Right cardiac atrium (tissue), 5 donors: ENCODE results near the gene NACAD. TPM values are rescaled to one million over a fixed set of nuclear protein-coding genes. Genes with fewer than 3 reads are reported as not detected.
"Not testable (repeated sequence)": the region's sequence is repeated elsewhere in the genome, so short reads cannot be mapped to it uniquely, and the experiment has no call there.

ENCODE experiments used
- ATAC-seq, 2 donors: fragments of 200-7000 bp; cut with Tn5 transposase; one replicate each; pipeline versions ENCODE4 v1.8.0 to v1.9.1; 2020; ENCODE audit warnings: moderate library complexity in 2 of 2, mild to moderate bottlenecking in 1 of 2
- DNase-seq, 3 donors: peaks; one replicate each; pipeline ENCODE4 v3.0.0-alpha.2; 2020
- H3K27ac ChIP-seq: one replicate; pipeline ENCODE4 v1.5.1; 2013; ENCODE audit warnings: mild to moderate bottlenecking, low read length, control low read depth, moderate library complexity
- H3K27me3 ChIP-seq: one replicate; pipeline ENCODE4 v1.6.1; 2013; ENCODE audit not compliant: control insufficient read depth, insufficient read depth
- H3K4me1 ChIP-seq: one replicate; pipeline ENCODE4 v1.6.1; 2013; ENCODE audit warnings: low read length; ENCODE audit not compliant: control insufficient read depth, insufficient read depth
- H3K4me3 ChIP-seq: one replicate; pipeline ENCODE4 v1.5.1; 2013; ENCODE audit warnings: low read length, control low read depth
- H3K9me3 ChIP-seq: one replicate; pipeline ENCODE4 v1.6.1; 2013; ENCODE audit warnings: low read length; ENCODE audit not compliant: control insufficient read depth
- WGBS: extraction: QIAGEN DNeasy Blood & Tissue Kit; methylation state at CpG from one replicate; pipeline ENCODE4 v1.1.7; 2013; 5-methylcytosine and 5-hydroxymethylcytosine counted together
- intact Hi-C, 4 donors: fragments of 100-400 bp; cut with DNase I; formaldehyde crosslinking; loops; one replicate each; pipeline versions ENCODE4 v1.11.0 to v1.14.0; 2022 to 2023
- polyA plus RNA-seq: library from polyadenylated mRNA; stranded (reverse); fragments of 200-250 nt; gene quantifications from one replicate; pipeline ENCODE4 v1.2.3, GENCODE V29; 2013
- total RNA-seq, 4 donors: library from RNA; stranded (reverse); fragmentation: NEBNext Ultra II Directional; extraction: Animal tissue kit (Norgen Biotek cat#: 25700); gene quantifications; one replicate each; pipeline ENCODE4 v1.2.1, GENCODE V29; 2021
- donor health status: healthy with polysubstance abuse.
- donor health status: DM: no; HTN: yes; CAD: no.
- donor health status: DM: no; HTN: no; CAD: no.
- donor health status: DM: no; HTN: yes; CAD: no; lungs with severe emphysema.
- donor health status: DM: yes; HTN: yes; CAD: no.

NACAD gene
- total and polyA plus RNA-seq, 5 donors = 3.2 to 6.5 (median 4.8) TPM

DNA sequence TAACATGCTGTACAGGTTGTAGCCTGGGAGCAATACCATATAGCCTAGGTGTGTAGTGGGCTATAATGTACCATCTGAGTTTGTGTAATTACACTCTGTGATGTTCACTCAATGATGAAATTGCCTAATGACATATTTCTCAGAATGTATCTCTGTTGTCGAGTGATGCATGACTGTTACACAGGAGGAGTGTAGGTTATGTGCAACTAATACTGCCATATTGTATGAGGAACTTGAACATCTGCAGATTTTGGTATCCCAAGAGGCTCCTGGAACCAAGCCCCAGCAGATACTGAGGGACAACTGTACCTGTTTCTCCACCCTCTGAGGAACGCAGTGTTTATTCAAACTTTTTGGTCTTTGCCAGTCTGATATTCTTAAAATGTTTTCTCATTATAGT lies 38.6 kb downstream of the NACAD start:
- intact Hi-C loops = no loop called here
- no peaks in the 10 kb centered on the region for H3K4me1 ChIP-seq
- no peak overlapping the region for H3K4me3 ChIP-seq
- 97% methylated on average over 2 of the region's 2 CpGs for WGBS
- DNase-seq (no peak), ATAC-seq (no peak)
- no peak overlapping the region for H3K27ac ChIP-seq
- H3K27me3 ChIP-seq = no peaks in the 10 kb centered on the region
- H3K9me3 ChIP-seq = no peaks in the 10 kb centered on the region

DNA sequence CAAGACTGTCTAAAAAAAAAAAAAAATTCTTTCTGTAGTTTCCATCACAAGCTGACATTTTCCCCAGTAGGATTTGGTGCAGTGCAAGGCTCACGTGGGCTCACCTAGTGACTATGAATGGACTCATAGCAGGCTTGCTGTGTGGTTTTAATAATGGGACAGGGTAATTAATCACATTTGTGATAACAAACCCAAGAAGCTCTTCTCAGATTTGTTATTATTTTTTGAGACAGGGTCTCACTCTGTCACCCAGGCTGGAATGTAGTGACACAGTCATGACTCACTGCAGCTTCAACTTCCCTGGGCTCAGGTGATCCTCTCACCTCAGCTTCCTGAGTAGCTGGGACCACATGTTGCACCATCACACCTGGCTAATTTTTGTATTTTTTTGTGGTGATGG lies 40.0 kb downstream of the NACAD start:
- no peak for ATAC-seq
- Histone ChIP-seq H3K27ac (no peak overlapping the region), H3K4me3 (no peak overlapping the region), H3K4me1 (no peaks in the 10 kb centered on the region), H3K9me3 (no peaks in the 10 kb centered on the region), H3K27me3 (no peaks in the 10 kb centered on the region)
- no peak for DNase-seq
- intact Hi-C loops = no loop called here
- 96% methylated on average over 1 of the region's 1 CpG for WGBS

DNA sequence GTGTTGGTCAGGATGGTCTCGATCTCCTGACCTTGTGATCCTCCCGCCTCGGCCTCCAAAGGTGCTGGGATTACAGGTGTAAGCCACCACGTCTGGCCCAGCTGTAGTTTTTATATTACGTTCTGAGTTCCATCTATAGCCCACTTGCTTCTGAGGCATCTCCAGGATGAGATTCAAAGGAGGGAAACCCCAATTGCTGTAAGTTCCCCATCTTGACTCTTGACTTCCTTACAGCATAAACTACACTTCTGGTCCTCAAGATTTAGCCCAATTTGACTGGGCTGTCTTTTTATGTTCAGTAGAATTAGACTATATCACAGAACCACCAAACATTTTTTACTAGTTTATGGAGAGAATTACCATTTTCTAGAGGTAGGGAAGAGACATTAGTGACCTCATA lies 44.4 kb downstream of the NACAD start:
- WGBS = 75% methylated on average over 5 of the region's 5 CpGs
- no peaks in the 10 kb centered on the region for H3K4me1 ChIP-seq
- H3K27ac ChIP-seq = no peak overlapping the region
- no peaks in the 10 kb centered on the region for H3K27me3 ChIP-seq
- H3K9me3 ChIP-seq = no peaks in the 10 kb centered on the region
- ATAC-seq (no peak), DNase-seq (no peak)
- no peak overlapping the region for H3K4me3 ChIP-seq
- intact Hi-C loops = no loop called here

DNA sequence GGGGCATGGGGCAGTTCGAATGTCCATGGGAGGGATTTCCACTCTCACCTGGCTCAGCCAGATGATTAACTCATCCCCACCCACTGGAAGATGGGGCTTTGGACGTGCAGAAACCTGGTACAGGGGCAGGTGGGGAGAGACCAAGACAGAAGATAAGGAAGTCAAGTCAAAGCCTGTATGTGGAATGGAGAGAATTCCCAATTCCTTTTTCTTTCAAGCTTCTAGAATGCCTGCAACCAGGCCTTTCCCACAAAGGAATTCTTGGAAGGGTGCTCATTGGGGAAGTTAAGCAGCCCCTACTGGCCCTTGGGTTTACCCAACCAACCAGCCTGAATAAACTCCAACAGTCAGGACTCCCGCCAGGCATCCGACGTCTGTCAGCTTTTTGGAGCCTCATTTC lies 49.7 kb downstream of the NACAD start:
- Histone ChIP-seq H3K9me3 (no peaks in the 10 kb centered on the region), H3K4me1 (no peaks in the 10 kb centered on the region), H3K27me3 (no peaks in the 10 kb centered on the region), H3K27ac (no peak overlapping the region), H3K4me3 (no peak overlapping the region)
- ATAC-seq (no peak), DNase-seq (no peak)
- 93% methylated on average over 5 of the region's 5 CpGs for WGBS
- intact Hi-C loops = no loop called here

DNA sequence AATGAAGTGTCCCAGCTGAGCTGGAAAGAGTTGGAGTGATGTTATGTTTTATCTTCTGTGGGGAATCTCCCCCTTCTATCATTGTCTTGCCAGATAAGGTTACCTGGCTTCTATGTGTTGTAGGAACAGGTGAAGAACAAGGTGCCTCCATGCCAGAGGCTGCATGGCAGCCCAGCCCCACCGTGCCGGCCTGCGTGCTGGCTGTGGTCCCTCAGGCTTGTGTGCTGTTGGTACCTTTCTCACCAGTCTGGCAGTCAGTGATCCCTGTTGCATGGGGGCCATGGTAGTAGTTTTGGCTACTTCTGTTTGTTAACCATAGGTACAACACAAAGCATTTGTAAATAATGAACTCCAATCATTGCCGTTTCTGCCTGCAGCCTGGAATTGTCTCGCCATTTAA lies 50.9 kb downstream of the NACAD start:
- intact Hi-C loops = no loop called here
- H3K4me1 ChIP-seq = peaks cover 2% of the 10 kb centered on the region
- H3K4me3 ChIP-seq = no peak overlapping the region
- no peaks in the 10 kb centered on the region for H3K27me3 ChIP-seq
- H3K9me3 ChIP-seq = no peaks in the 10 kb centered on the region
- DNase-seq (no peak), ATAC-seq (no peak)
- H3K27ac ChIP-seq = no peak overlapping the region
- 94% methylated on average over 5 of the region's 5 CpGs for WGBS

DNA sequence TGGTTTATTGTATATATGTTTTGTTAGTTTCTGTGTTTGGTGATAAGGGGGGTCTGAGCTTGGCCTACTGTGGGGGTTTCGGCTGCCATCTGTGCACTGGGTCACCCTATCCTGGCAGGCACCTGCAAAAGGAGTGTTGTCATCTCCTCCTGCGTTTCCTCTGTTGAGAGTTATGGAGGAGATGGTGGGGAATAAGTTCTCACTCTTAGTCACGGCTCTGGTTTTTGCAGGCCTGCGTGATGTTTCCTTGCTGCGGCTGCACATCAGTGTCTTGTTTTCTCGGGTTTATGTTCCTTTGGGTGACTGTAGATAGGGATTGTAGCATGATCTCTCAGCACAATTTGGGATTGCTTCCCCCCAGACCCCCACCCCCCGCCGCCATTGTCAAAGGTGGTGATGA lies 52.0 kb downstream of the NACAD start:
- ATAC-seq = no peak
- H3K4me1 ChIP-seq = peaks cover 2% of the 10 kb centered on the region

DNA sequence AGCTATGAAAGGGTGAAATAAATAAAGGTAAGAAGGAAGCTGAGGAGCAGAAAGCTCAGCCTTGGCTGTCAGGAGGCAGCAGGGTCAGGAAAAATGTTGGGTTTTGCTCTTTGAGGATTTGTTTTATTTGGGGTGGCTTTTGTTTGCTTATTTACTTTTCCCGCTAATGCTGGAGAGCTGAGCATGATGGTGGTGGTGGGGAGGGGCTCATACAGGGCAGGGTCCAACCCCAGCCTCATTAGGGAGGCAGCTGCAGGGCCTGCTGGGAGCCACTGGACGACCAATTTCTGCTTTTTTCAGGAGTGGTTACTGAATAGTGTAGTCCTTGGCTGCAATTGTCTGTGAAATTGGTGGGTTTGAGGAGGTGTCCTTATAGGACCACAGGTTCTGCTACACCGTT lies 52.5 kb downstream of the NACAD start:
- H3K9me3 ChIP-seq = no peaks in the 10 kb centered on the region
- intact Hi-C loops = no loop called here
- no peak overlapping the region for H3K4me3 ChIP-seq
- no peaks in the 10 kb centered on the region for H3K27me3 ChIP-seq
- peaks cover 2% of the 10 kb centered on the region for H3K4me1 ChIP-seq
- no peak overlapping the region for H3K27ac ChIP-seq
- ATAC-seq (no peak), DNase-seq (no peak)
- 84% methylated on average over 3 of the region's 3 CpGs for WGBS

More for the DNA sequence above, 52.0 kb downstream of the NACAD start:
- no peaks in the 10 kb centered on the region for H3K9me3 ChIP-seq
- intact Hi-C loops = no loop called here
- WGBS = 83% methylated on average over 8 of the region's 8 CpGs
- H3K4me3 ChIP-seq = no peak overlapping the region
- no peak overlapping the region for H3K27ac ChIP-seq
- H3K27me3 ChIP-seq = no peaks in the 10 kb centered on the region
- DNase-seq = no peak

DNA sequence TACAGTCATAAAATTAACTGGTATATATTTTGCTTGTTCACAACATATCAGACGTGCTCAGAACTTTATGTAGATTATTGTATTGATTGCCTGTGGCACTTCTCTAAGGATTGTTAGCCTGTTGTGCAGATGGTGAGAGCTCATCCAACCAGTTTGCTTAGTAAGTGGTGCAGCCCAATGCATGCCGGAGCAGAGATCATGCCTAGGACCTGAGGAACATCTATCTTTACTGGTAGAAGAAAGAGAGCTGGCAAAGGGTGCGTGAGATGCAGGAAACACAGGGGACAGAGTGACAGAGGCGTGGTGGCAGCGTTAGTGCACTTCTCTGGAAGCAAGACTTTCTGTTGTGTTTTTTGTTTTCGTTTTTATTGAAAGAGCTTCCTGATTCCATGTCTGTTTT lies 52.9 kb downstream of the NACAD start:
- Histone ChIP-seq H3K9me3 (no peaks in the 10 kb centered on the region), H3K4me1 (peaks cover 2% of the 10 kb centered on the region), H3K27me3 (no peaks in the 10 kb centered on the region), H3K4me3 (no peak overlapping the region), H3K27ac (no peak overlapping the region)
- ATAC-seq (no peak), DNase-seq (no peak)
- intact Hi-C loops = no loop called here
- 71% methylated on average over 6 of the region's 6 CpGs for WGBS

DNA sequence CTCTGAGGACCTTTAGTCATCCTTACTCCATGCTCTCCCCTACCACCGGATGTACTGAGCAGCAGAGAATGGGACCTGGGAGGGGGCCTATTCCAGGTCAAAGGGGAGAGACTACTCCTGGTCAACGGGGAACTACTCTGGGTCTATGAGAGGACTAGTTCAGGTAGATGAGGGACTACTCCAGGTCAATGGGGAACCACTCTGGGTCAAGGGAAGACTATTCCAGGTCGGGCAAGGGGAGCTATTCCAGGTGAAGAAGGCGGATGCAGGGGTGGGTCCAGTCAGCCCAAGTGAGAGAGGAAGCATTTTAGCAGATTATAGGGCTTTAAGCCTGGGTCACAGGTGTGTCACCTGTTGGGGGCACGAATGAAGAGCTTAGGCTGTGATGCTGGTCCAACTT lies 53.4 kb downstream of the NACAD start:
- no peak overlapping the region for H3K27ac ChIP-seq
- H3K4me3 ChIP-seq = no peak overlapping the region
- 92% methylated on average over 5 of the region's 5 CpGs for WGBS
- H3K9me3 ChIP-seq = no peaks in the 10 kb centered on the region
- peaks cover 2% of the 10 kb centered on the region for H3K4me1 ChIP-seq
- H3K27me3 ChIP-seq = no peaks in the 10 kb centered on the region
- no peak for ATAC-seq
- DNase-seq = no peak
- intact Hi-C loops = no loop called here

DNA sequence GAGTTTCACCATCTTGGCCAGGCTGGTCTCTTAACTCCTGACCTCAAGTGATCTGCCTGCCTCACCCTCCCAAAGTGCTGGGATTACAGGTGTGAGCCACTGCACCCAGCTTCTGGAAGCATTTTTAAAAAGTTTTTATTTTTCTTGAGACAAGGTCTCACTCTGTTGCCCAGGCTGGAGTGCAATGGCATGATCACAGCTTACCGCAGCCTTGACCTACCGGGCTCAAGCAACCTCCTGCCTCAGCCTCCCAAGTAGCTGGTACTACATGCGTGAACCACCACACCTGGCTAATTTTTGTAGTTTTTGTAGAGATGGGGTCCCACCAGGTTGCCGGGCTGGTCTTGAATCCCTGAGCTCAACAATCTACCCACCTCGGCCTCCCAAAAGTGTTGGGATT lies 54.1 kb downstream of the NACAD start:
- H3K9me3 ChIP-seq, DNase-seq, ATAC-seq, H3K4me1 ChIP-seq, H3K27ac ChIP-seq, intact Hi-C loops, H3K27me3 ChIP-seq, H3K4me3 ChIP-seq: not testable (repeated sequence)
- 98% methylated on average over 5 of the region's 5 CpGs for WGBS

DNA sequence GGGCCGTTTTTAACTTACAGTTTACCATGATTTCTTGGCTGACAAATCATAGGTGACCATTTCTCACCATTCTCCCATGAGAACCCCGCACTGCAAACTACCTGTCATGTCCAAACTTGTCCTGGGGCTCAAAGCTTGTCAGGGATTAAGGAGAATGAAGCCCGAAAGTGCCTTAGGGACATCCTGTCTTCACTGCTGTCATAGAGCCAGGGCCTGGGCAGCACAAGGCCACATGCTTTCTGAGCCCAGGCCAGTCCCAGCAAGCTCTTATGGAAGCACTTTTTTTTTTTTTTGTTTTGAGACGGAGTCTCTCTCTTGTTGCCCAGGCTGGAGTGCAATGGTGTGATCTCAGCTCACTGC lies 54.9 kb downstream of the NACAD start:
- 58% methylated on average over 4 of the region's 4 CpGs for WGBS
- peaks cover 2% of the 10 kb centered on the region for H3K4me1 ChIP-seq
- intact Hi-C loops = no loop called here
- H3K27me3 ChIP-seq = no peaks in the 10 kb centered on the region
- H3K9me3 ChIP-seq = no peaks in the 10 kb centered on the region
- H3K4me3 ChIP-seq = no peak overlapping the region
- peak; percentile 49 to 74 for ATAC-seq
- no peak overlapping the region for H3K27ac ChIP-seq
- peak in 2 of 3 donors; percentile 39 to 65 for DNase-seq

DNA sequence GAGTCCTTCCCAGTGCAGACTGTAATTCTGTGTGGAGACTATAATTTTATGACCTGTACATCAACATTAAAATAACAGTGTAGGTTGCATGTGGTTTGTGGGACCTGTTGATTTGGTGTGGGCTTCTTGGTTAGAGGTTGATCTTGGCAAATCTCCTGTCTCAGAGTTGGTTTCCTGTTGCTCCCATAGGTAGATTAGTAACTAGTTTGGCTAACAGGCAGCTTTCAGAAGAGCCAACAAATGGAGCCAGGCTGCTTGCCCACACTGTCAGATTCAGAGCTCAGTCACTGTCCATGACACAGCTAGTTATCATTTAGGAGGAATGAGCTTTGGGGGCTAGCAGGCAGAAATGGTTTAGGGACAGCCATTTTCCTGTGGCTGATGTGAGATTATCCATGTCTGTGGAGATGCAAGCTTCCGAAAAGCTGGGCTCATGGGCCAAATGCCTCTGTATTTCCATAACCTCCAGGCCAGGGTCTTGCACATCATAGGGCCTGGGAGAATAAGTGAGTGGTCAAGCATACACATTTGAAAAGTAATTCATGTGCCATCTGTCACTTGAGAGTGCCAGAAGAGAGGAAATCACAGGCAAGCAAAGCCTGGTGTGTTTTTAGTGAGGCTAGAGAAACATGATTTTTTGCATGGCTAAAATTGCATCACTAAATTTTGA lies 55.4 kb downstream of the NACAD start:
- no peak for ATAC-seq
- no peak overlapping the region for H3K4me3 ChIP-seq
- intact Hi-C loops = no loop called here
- no peak overlapping the region for H3K27ac ChIP-seq
- 71% methylated on average over 1 of the region's 1 CpG for WGBS
- H3K9me3 ChIP-seq = no peaks in the 10 kb centered on the region
- no peaks in the 10 kb centered on the region for H3K27me3 ChIP-seq
- H3K4me1 ChIP-seq = peaks cover 2% of the 10 kb centered on the region
- no peak for DNase-seq
